GM19240 (cell line): ENCODE results near the gene PNO1.
"Not testable (repeated sequence)": the region's sequence is repeated elsewhere in the genome, so short reads cannot be mapped to it uniquely, and the experiment has no call there.

Source experiments
- DNase-seq: peaks from one replicate; pipeline ENCODE4 v3.0.0; 2011; ENCODE audit warnings: low spot score; ENCODE audit not compliant: insufficient read length

PNO1 gene

DNA sequence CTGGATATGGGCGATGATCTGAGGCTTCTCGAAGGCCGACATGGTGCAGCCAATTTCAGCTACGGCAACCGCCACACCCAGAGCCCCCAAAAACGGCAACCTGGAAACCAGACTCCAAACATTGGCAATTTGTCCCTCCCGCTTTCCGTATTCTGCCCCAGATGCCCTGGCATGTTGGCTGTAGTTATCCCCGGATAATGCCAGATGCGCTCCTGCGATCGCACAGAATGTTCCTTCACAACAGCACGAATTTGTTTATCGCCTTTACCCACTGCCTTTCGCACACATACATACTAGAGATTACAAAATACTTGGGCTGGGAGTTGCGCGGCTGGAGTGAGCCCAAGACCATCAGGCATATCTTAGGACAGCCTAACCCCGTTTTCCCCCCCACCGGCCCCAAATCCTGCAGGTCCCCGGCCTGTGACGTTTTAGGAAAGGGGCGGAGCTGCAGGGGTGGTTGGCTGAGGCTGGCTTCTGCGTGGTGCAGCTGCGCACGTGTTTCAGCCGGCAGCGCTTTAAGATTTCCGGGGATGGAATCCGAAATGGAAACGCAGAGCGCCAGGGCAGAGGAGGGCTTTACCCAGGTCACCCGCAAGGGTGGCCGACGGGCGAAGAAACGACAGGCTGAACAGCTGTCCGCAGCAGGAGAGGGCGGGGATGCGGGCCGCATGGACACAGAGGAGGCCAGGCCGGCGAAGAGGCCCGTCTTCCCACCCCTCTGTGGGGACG, at the start of gene PNO1:
Gene PNO1, plus strand, starts transcription at position 487 of the 732 bp plus-strand sequence. Its CDS starts 47 bp downstream, at position 534.
- peak; percentile 68 for DNase-seq

DNA sequence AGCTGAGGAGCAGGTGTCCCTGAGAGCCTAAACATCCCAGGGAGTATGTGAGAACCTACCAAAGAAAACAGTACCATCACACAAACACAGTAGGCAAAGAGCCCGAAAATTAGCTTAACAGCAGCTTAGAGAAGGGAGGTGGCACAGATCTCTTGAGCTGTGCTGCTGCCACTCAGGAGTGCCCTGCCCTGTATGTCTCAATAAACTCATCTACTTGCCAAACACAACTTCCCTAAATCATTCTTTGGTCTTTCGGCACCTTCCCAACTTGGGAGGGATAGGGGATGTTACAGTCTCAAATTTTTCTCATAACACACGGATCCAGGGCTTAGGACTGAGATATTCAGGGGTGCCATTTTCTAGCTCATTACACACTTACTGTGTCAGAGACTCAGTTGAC, 49.6 kb upstream of the PNO1 start:
- no peak for DNase-seq

DNA sequence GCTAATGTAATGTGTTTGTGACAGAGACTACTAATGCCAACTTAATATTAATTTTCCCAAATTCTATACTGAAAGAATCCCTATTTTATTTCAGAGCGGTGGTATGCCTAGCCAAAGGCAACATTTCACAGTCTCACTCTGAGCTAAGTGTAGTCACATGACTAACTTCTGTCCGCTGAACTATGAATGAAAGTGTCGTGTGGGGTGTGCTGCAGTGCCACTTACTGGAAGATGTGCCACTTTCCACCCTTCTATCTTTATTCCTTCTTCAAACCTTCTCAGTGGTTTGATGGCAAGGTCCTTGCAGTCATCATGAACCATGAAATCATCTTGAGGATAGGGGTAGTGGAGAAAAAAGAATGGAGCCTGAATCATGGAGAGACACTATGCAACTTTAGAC, 47.6 kb upstream of the PNO1 start:
- no peak for DNase-seq

DNA sequence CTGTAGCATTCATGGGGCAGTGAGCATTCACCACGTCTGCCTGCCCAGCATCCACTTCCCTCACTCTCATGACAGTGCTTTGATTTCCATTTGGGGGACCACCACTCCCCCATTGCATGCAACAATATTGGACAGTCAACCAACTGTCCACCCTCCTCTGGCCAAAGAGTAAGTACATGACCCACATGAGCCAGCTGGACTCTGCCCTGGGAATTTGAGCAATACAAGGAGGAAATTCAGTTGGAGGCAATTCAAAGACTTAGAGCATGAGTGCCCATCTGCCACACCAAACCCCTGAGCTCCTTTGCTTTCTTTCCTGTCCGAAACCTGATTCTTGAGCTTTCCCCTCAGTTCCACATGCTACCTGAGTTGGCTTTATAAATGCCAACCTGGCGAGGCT, 41.7 kb upstream of the PNO1 start:
- DNase-seq: no peak

DNA sequence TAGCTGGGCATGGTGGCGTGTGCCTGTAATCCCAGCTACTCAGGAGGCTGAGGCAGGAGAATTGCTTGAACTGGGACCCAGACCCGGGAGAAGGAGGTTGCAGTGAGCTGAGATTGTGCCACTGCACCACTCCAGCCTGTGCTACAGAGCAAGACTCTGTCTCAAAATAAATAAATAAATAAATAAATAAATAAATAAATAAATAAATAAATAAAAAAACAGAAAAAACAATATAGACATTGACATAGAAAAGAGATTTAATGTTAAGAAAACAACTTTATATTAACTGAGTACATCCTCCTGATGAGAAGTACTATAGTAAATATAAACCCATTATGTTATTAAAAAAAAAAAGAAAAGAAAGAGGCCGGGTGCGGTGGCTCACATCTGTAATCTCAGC, 39.8 kb upstream of the PNO1 start:
- not testable (repeated sequence) for DNase-seq

DNA sequence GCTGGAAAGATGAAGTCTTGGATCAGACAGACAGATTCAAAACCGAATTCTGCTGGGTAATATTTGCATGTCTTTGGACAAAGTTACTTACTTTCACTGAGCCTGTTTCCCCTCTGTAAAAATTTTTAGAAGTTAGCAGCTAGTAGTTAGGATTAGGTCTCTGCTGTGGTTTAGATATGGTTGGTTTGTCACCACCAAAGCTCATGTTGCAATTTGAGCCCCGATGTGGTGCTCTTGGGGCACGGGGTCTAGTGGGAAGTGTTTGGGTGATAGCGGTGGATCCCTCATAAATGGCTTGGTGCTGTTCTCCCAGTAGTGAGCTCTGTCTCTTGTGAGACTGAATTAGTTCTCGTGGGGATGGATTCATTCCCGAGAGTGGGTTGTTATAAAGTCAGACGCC, 38.9 kb upstream of the PNO1 start:
- DNase-seq: no peak

DNA sequence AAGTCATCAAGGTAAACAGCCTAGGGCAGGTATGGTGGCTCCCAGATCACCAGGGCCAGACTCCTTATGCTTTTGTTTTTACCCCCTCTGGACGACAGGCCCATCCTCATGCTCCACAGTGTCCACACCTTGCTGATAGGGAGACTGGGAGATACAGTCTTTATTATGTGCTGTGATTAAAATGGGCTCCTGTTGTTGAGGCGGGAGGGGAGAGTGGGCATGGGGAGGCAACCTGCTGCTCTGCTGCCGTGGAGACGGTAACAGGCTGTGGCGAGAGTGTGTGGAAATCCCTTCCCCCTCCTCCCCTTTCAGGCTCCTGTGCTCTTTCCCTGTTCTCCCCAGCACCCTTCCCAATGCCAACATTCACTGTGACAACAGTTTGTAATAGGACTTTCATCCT, 38.2 kb upstream of the PNO1 start:
- DNase-seq: no peak

DNA sequence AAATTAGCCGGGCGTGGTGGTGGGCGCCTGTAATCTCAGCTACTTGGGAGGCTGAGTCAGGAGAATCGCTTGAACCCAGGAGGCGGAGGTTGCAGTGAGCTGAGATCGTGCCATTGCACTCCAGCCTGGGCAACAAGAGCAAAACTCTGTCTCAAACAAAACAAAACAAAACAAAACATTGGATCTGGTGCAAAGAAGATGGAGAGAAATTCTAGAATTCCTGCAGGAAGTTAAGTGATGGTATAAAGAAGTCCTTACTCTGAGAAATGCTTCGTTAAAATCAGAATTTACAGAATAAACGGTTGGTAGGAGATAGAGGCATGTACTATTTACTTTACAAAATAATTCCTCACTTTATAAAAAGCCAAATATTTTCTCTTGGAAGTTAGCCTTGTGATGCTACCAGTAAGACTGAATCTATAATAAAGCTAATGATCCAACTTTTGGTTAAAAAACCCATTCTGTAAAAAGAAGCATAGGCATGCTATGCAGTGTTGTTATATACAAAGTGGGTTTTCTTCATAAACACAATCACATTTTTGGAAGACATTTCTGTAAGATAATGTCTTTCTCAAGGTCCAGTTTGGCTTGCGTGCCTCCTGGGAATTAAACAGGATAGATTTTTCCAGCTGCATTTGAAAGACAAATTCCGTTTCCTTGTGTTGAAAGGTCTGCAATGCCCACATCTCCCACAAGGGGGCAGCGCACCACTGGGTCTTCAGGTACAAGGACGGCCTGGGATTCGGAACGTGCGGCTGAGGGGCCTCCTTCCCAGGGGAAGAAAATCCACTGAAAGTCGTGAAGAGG, 35.6 kb upstream of the PNO1 start:
- DNase-seq: peak; percentile 8

DNA sequence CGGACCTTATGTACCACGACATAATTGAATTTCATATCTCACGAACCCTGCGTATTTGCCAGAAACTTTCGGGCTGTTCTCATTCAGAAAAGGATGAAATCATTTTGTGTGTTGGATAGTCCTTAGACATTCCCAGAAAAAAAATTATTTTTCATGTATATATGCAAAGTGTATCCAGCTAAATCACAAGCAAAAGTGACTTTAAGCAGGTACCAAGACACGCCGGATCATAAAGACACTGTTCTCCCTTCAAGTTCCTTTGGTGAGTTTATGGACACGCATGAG, 35.1 kb upstream of the PNO1 start:
- no peak for DNase-seq

DNA sequence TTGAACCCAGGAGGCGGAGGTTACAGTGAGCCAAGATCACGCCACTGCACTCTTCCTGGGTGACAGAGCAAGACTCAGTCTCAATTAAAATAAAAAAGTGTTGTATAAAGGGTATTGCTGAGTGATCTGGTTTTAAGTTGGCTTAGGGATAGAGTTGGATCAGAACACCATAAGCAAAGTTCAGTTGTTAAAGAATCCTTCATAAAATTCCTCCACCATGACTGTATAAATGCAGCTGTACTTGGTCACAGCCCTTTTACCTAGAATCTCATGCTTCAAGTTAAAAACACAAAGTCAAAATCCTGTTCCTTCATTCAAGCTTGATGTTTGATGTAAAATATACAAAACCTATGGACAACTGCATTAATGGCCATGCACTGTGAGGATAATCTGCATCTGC, 33.4 kb upstream of the PNO1 start:
- no peak for DNase-seq

DNA sequence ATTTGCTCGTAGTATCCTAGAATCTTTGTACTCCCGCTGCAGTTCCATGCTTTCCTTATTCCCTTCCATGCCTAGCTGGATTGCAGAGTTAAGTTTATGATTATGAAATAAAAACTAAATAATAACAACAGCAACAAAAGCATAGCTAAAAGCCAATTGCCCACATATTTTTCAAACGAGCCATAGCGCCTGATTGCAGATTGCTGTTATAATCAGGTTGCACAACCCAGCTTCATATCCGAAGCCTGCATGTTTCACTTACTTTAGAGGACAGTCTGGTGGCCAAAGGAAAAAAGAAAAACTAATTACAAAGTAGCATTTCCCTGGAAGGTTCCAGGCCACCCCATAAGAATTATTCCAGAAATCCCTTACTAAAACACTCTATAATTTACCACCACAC, 31.9 kb upstream of the PNO1 start:
- no peak for DNase-seq

DNA sequence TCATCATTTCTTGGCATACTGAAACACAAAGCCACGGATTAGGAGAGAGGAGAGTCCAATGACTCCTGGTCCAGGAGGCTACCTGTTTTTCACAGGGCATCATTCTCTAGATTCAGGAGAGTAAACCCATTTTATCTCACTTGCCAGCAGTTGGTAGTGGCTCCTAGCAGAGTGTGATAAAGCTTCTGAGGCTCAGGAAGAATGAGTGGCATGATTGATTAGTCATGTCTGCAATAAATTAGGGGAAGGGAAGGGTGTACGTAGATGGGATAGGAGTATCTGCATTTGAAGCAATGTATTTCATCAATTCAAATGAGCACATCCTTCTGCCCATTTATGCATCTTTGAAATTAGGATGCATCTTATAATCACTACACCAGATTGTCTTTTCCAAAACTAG, 31.1 kb upstream of the PNO1 start:
- no peak for DNase-seq

DNA sequence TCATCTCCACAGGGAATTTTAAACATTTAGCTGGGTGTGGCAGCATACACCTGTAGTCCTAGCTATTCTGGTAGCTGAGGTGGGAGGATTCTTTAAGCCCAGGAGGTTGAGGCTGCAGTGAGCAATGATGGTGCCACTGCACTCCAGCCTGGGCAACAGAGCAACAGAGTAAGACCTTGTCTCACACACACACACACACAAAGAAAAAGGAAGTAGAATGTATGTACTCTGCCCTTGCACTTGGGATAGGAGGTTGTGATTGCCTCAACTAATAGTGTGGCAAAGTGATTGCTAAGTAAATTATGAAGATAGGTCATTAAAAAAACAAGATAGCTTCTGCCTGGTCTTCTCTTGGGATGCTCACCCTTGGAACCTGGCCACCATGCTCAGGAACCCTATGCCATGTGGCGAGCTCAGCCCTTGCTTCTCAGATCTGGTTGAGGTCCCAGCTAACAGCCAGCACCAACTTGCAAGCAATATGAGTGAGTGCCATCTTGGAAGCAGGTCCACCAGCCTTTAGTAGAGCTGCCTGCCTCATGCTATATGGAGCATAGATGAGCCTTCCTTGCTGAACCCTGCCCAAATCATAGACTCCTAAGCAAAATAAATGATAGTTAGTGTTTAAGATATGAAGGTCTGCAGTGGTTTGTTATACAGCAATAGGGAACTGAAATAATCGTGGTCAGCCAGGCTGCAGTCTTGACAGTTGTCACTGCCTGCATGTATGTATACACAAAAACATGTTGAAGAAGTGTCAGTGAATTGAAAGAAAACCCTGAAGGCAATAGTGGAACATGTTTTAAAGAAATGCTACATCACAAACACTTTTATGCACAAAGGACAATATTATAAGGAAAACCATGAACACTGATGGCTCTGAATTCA, 30.1 kb upstream of the PNO1 start:
- no peak for DNase-seq

DNA sequence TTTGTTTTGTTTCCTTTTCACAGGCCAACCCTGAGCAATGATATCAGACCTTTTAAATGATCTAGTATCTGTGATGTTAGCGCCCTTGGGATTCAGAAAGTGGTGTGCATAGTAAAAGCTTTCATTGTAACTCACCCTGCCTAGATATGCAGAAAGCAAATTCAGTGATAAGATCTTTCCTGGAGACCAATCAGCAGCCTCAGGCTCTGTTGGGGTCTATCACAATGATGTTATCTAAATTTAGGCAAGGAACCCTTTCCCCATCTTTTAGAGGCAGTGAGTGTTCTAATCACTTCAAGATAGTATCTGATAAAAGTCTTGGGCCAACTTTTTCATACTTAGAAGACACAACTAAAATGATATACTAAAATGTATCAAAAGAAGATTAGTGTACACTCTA, 23.6 kb upstream of the PNO1 start:
- DNase-seq: no peak

DNA sequence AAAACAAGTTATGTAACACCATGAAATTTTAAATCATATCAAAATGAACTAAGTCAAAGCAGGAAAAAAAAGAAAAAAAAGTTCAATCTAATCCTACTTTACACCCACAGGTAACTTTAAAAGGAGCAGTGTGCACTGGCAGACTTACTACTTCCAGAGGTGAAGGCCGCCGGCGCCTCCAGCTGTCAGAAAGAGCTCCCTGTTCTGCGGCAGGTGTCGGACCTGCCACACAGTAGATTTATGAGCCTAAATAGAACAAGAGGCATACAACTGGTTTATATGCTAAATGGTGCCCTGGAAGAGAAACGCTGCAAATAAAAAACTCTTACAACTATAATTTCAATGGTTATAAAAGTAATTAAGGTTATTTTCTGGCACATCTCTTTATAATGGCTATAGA, 23.1 kb upstream of the PNO1 start:
- DNase-seq: no peak

DNA sequence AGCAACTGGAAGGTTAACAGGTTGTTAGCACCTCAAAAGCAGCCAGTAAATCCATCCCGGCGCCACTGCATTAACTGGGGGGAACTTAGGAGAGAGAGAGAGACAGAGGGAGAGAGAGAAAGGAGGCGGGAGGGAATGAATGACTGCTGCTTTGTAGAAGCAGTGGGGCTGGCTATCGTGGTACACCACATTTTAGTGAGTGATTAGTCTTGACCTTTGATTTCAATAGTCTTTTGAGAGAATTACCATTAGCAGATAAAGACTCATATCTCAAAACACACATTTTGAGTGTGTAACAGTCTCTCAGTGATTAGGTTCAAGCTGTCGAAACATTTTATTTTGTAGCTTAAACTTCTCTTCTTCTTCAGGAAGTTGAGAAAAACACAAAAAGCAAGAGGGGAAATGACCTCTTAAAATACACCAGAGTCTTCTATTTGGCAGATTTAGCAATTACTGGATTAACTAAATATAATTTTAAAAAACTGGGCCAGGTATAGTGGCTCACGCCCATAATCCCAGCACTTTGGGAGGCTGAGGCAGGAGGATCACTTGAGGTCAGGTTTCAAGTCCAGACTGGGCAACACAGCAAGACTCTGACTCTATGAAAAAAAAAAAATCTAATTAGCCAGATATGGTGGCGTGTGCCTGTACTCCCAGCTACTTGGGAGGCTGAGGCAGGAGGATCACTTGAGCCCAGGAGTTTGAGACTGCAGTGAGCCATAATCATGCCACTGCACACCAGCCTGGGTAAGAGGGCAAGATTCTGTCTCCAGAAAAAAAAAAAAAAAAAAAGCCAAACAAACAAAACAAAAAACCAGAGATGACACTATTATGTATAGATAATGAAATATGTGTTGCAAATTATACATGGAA, 22.0 kb upstream of the PNO1 start:
- no peak for DNase-seq

DNA sequence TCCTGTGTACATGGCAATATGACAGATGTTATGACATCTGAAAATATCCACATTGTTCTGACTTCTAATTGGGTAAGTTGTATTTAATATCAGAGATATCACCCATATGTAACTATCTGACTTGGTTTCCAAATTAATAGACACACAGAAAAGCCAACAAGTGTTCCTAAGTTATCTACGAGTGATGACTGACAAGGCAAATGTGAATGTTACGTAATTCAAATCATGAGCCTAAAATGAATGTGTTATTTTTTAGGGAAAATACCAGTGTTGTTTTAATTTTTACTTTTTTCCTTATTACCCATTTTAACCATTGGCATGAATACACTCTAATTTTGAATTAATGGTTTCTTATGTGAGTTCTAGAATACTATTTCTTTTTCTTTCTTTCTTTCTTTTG, 15.8 kb upstream of the PNO1 start:
- DNase-seq: no peak

DNA sequence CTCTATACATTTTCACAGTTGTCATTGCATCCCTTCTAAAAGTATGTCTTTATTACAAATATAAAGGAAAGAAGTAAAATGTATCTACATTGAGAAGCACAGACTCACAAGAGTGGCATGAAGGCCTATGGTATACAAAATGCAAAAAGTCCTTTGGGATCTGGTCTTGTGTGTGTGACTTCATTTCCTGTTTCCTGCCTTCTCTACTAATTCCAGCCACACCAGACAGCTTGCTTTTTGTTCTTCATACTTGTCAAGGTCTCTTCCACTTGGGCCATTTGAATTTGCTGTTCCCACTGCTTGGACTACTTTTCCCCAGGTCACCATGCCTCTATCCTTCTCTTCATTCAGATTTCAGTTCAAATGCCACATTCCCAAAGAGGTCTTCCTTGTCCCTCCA, 6.7 kb upstream of the PNO1 start:
- DNase-seq: no peak

DNA sequence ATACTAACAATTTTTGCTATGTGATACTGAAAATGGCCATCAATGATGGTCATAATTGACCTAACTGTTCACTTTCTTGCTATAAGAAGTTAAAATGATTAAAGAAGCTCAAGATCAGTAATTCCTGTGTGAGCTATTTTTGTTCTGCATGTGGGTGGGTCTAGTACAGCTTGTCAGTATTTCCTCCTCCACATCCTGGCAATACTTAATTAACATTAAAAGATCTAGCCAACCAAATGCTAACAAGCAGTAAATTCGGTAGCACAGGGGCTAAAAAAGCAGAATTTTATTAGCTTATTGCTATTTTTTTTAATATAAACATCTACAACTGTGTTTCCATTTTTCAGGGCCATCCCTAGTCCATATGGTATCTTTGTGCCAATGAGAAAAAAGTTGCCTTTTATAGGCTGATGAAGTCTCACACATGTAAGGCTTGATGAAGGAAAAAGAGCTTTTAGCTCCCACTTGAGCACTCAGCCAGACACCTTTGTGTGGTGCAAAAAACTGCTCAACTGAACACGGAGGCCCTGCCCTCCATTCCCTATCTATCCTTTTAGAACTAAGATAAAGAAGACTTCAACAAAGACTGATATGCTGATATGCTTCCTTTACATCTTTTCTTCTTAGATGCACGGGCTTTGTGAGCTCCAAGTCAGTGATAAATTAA, 4.9 kb upstream of the PNO1 start:
- no peak for DNase-seq

DNA sequence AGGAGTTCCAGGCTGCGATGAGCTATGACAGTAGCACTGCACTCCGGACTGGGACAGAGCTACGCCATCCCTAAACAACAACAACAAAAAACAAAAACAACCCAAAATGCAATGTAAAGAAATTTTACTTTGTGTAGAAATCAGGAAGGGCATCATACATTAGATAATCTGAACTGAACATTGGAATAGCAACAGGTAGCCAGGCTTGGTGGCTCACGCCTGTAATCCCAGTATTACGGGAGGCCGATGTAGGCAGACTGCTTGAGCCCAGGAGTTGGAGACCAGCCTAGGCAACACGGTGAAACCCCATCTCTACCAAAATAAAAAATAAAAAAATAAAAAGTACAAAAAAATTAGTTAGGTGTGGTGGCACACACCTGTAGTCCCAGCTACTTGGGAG, 2.1 kb upstream of the PNO1 start:
- no peak for DNase-seq

DNA sequence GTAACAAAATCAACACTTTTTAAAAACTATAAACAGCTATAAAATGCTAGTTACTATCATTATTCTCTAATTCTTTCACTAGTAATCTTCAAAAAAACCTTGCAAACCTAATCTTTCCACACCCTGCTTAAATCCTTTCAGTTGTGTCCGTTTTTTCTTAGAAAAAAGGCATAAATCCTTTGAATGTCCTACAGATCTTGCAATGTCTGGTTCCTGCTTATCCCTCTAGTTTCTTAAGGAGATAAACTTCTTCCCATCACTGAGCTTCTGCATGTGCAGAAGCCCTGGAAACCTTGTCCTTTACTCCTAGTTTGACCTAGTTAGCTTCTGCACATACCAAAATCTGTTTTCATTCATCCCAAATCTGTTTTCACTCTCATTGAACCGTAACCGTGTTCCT, 1.3 kb upstream of the PNO1 start:
- no peak for DNase-seq
